ENCODE results near the gene KCNE4. TPM values are rescaled to one million over a fixed set of nuclear protein-coding genes. Genes with fewer than 3 reads are reported as not detected.
A peak's percentile ranks its signal among the peaks of the same experiment; 100 is the strongest.

Gene KCNE4
- total and polyA plus RNA-seq, 4 donors = 0.19 to 0.42 (median 0.31) TPM

GRCh38 chr2:223050900-223051504 is 988 bp upstream of the KCNE4 start:
- Histone ChIP-seq H3K9me3 (ENCODE audit: control insufficient read depth in 4 of 4, low read length in 3 of 4) (no peaks in the 10 kb centered on the region), H3K9ac (ENCODE audit: low read depth in 1 of 2, low read length in 2 of 2) (no peak overlapping the region), H3K36me3 (ENCODE audit: control insufficient read depth in 4 of 4, insufficient read depth in 3 of 4, low read depth in 1 of 4, low read length in 3 of 4) (no peaks in the 10 kb centered on the region), H3K27me3 (ENCODE audit: control insufficient read depth in 4 of 4, insufficient read depth in 4 of 4, low read length in 3 of 4) (peaks cover 0 to 3% (median 0%) of the 10 kb centered on the region in 4 donors), H3K4me1 (ENCODE audit: control insufficient read depth in 4 of 4, insufficient read depth in 4 of 4, low read length in 3 of 4) (peaks cover 0 to 2% (median 0%) of the 10 kb centered on the region in 4 donors), H3K27ac (ENCODE audit: low read depth in 1 of 2, low read length in 2 of 2) (no peak overlapping the region), H3K4me3 (ENCODE audit: low read depth in 1 of 3, low read length in 3 of 3) (no peak overlapping the region)
- no peak for DNase-seq (ENCODE audit: low spot score)
- WGBS = 54% methylated on average over 8 of the region's 8 CpGs
- TF ChIP-seq REST (IDR thresholded peaks at IDR 0.05) (no peak), JUND (IDR thresholded peaks at IDR 0.05) (no peak), HNF4A (conservative IDR thresholded peaks at IDR 0.05) (no peak), ATF3 (IDR thresholded peaks at IDR 0.05) (no peak), HNF4G (IDR thresholded peaks at IDR 0.05) (no peak), YY1 (IDR thresholded peaks at IDR 0.05) (no peak), FOXA2 (IDR thresholded peaks at IDR 0.05) (no peak), MAX (IDR thresholded peaks at IDR 0.05) (no peak), RAD21 (IDR thresholded peaks at IDR 0.05) (no peak)

- Histone ChIP-seq H3K27ac (ENCODE audit: low read depth in 1 of 2, low read length in 2 of 2) (peak overlapping the region; percentile 56 to 76), H3K9ac (ENCODE audit: low read depth in 1 of 2, low read length in 2 of 2) (no peak overlapping the region), H3K27me3 (ENCODE audit: control insufficient read depth in 4 of 4, insufficient read depth in 4 of 4, low read length in 3 of 4) (peaks cover 0 to 3% (median 0%) of the 10 kb centered on the region in 4 donors), H3K4me1 (ENCODE audit: control insufficient read depth in 4 of 4, insufficient read depth in 4 of 4, low read length in 3 of 4) (peaks cover 0 to 2% (median 0%) of the 10 kb centered on the region in 4 donors), H3K9me3 (ENCODE audit: control insufficient read depth in 4 of 4, low read length in 3 of 4) (no peaks in the 10 kb centered on the region), H3K4me3 (ENCODE audit: low read depth in 1 of 3, low read length in 3 of 3) (no peak overlapping the region), H3K36me3 (ENCODE audit: control insufficient read depth in 4 of 4, insufficient read depth in 3 of 4, low read depth in 1 of 4, low read length in 3 of 4) (no peaks in the 10 kb centered on the region)
- WGBS = 75% methylated on average over 42 of the region's 42 CpGs
- no peak for DNase-seq (ENCODE audit: low spot score)
- TF ChIP-seq HNF4A (conservative IDR thresholded peaks at IDR 0.05) = no peak
- TF ChIP-seq JUND (IDR thresholded peaks at IDR 0.05) = no peak
- TF ChIP-seq TAF1 (conservative IDR thresholded peaks at IDR 0.05) = no peak
- no peak for TF ChIP-seq CTCF (IDR thresholded peaks at IDR 0.05; ENCODE audit: low read depth, low read length, missing input control)
- TF ChIP-seq RAD21 (IDR thresholded peaks at IDR 0.05) = no peak
- TF ChIP-seq YY1 (IDR thresholded peaks at IDR 0.05) = no peak
- no peak for TF ChIP-seq MAX (IDR thresholded peaks at IDR 0.05)
- TF ChIP-seq NR2F2 (IDR thresholded peaks at IDR 0.05) = no peak
- TF ChIP-seq REST (IDR thresholded peaks at IDR 0.05) = no peak
- no peak for TF ChIP-seq SP1 (IDR thresholded peaks at IDR 0.05)
- TF ChIP-seq ATF3 (IDR thresholded peaks at IDR 0.05) = no peak
- no peak for TF ChIP-seq ZBTB33 (IDR thresholded peaks at IDR 0.05)
- no peak for TF ChIP-seq GABPA (IDR thresholded peaks at IDR 0.05 in 1 of 2, conservative IDR thresholded peaks at IDR 0.05 in 1 of 2)
- no peak for TF ChIP-seq RXRA (IDR thresholded peaks at IDR 0.05)
- no peak for TF ChIP-seq FOXA2 (IDR thresholded peaks at IDR 0.05)
- no peak for TF ChIP-seq FOXA1 (IDR thresholded peaks at IDR 0.05)
Observed at GRCh38 chr2:223052548-223053483, 826 bp downstream of the KCNE4 start.

Data from liver (tissue), 9 donors.